Measurements from ENCODE around the gene REEP3. TPM values are rescaled to one million over a fixed set of nuclear protein-coding genes. Genes with fewer than 3 reads are reported as not detected.
"Not testable (repeated sequence)": the region's sequence is repeated elsewhere in the genome, so short reads cannot be mapped to it uniquely, and the experiment has no call there.

The REEP3 gene
- 5.6 TPM for polyA plus RNA-seq

- Mint-ChIP-seq H3K4me3 (peak within 1 kb of the TSS; percentile 89 to 95 (median 92)), H3K27me3 (no peaks in the 10 kb centered on the region), H3K36me3 (no peaks in the 10 kb centered on the region), H3K4me1 (peaks cover 26 to 39% (median 32%) of the 10 kb centered on the region in 3 donors), H3K27ac (peak within 1 kb of the TSS; percentile 90 to 93 (median 91)), H3K9me3 (no peaks in the 10 kb centered on the region)
Measured at GRCh38 chr10:63520500-63521415, at the start of gene REEP3. Gene REEP3, plus strand, starts transcription at chr10:63521401. Its CDS starts 145 bp downstream, at chr10:63521546.

- Mint-ChIP-seq H3K27ac (no peak overlapping the region), H3K4me1 (peaks cover 5 to 34% (median 20%) of the 10 kb centered on the region in 3 donors), H3K4me3 (no peak overlapping the region), H3K36me3 (peaks cover 1% of the 10 kb centered on the region), H3K27me3 (no peaks in the 10 kb centered on the region), H3K9me3 (no peaks in the 10 kb centered on the region)
Measured at GRCh38 chr10:63474488-63474887, 46.7 kb upstream of the REEP3 start.

- no peak overlapping the region for H3K27ac Mint-ChIP-seq
- no peaks in the 10 kb centered on the region for H3K27me3 Mint-ChIP-seq
- peaks cover 1% of the 10 kb centered on the region for H3K36me3 Mint-ChIP-seq
- H3K4me1 Mint-ChIP-seq, result peaks cover 11 to 28% (median 16%) of the 10 kb centered on the region in 3 donors
- H3K9me3 Mint-ChIP-seq, result no peaks in the 10 kb centered on the region
- no peak overlapping the region for H3K4me3 Mint-ChIP-seq
Measured at GRCh38 chr10:63477927-63478326, 43.3 kb upstream of the REEP3 start.

GRCh38 chr10:63478564-63478963 lies 42.6 kb upstream of the REEP3 start:
- Mint-ChIP-seq H3K27ac (no peak overlapping the region), H3K36me3 (peaks cover 1% of the 10 kb centered on the region), H3K4me1 (peaks cover 11 to 28% (median 19%) of the 10 kb centered on the region in 3 donors), H3K4me3 (peak overlapping the region in 1 of 4 donors; percentile 11), H3K9me3 (no peaks in the 10 kb centered on the region), H3K27me3 (no peaks in the 10 kb centered on the region)

- H3K4me1 Mint-ChIP-seq, result peaks cover 9 to 23% (median 22%) of the 10 kb centered on the region in 3 donors
- no peaks in the 10 kb centered on the region for H3K27me3 Mint-ChIP-seq
- H3K36me3 Mint-ChIP-seq, result no peaks in the 10 kb centered on the region
- H3K27ac Mint-ChIP-seq, result no peak overlapping the region
- H3K4me3 Mint-ChIP-seq, result no peak overlapping the region
- no peaks in the 10 kb centered on the region for H3K9me3 Mint-ChIP-seq
Measured at GRCh38 chr10:63480237-63480636, 41.0 kb upstream of the REEP3 start.

- H3K4me1 Mint-ChIP-seq, result peaks cover 7 to 22% (median 18%) of the 10 kb centered on the region in 3 donors
- H3K36me3 Mint-ChIP-seq, result no peaks in the 10 kb centered on the region
- no peak overlapping the region for H3K27ac Mint-ChIP-seq
- no peaks in the 10 kb centered on the region for H3K27me3 Mint-ChIP-seq
- no peaks in the 10 kb centered on the region for H3K9me3 Mint-ChIP-seq
- peak overlapping the region in 1 of 4 donors; percentile 2 for H3K4me3 Mint-ChIP-seq
Measured at GRCh38 chr10:63481815-63482421, 39.3 kb upstream of the REEP3 start.

GRCh38 chr10:63483983-63484382 lies 37.2 kb upstream of the REEP3 start:
- H3K27me3 Mint-ChIP-seq, result no peaks in the 10 kb centered on the region
- no peaks in the 10 kb centered on the region for H3K36me3 Mint-ChIP-seq

GRCh38 chr10:63487990-63488389 lies 33.2 kb upstream of the REEP3 start:
- no peaks in the 10 kb centered on the region for H3K9me3 Mint-ChIP-seq
- H3K4me1 Mint-ChIP-seq, result peaks cover 9 to 13% (median 12%) of the 10 kb centered on the region in 3 donors
- H3K27me3 Mint-ChIP-seq, result no peaks in the 10 kb centered on the region
- H3K4me3 Mint-ChIP-seq, result peak overlapping the region in 1 of 4 donors; percentile 19
- peaks cover 6% of the 10 kb centered on the region for H3K36me3 Mint-ChIP-seq
- H3K27ac Mint-ChIP-seq, result peak overlapping the region in 1 of 3 donors; percentile 25

More at GRCh38 chr10:63483983-63484382, 37.2 kb upstream of the REEP3 start:
- Mint-ChIP-seq H3K9me3 (no peaks in the 10 kb centered on the region), H3K27ac (no peak overlapping the region), H3K4me3 (no peak overlapping the region), H3K4me1 (peaks cover 10 to 13% (median 11%) of the 10 kb centered on the region in 3 donors)

GRCh38 chr10:63489838-63490237 lies 31.4 kb upstream of the REEP3 start:
- no peaks in the 10 kb centered on the region for H3K9me3 Mint-ChIP-seq
- H3K4me1 Mint-ChIP-seq, result peaks cover 8 to 13% (median 12%) of the 10 kb centered on the region in 3 donors
- H3K36me3 Mint-ChIP-seq, result peaks cover 7% of the 10 kb centered on the region
- no peaks in the 10 kb centered on the region for H3K27me3 Mint-ChIP-seq
- H3K27ac Mint-ChIP-seq, result peak overlapping the region in 1 of 3 donors; percentile 62
- H3K4me3 Mint-ChIP-seq, result no peak overlapping the region

- peaks cover 11% of the 10 kb centered on the region for H3K36me3 Mint-ChIP-seq
- H3K27me3 Mint-ChIP-seq, result no peaks in the 10 kb centered on the region
- H3K27ac Mint-ChIP-seq, result no peak overlapping the region
- no peaks in the 10 kb centered on the region for H3K9me3 Mint-ChIP-seq
- peaks cover 11 to 17% (median 13%) of the 10 kb centered on the region in 3 donors for H3K4me1 Mint-ChIP-seq
- H3K4me3 Mint-ChIP-seq, result peak overlapping the region in 1 of 4 donors; percentile 37
Measured at GRCh38 chr10:63491588-63492316, 29.4 kb upstream of the REEP3 start.

- Mint-ChIP-seq H3K36me3 (peaks cover 13% of the 10 kb centered on the region), H3K4me1 (peaks cover 13 to 22% (median 16%) of the 10 kb centered on the region in 3 donors)
- H3K9me3 Mint-ChIP-seq, H3K27me3 Mint-ChIP-seq, H3K27ac Mint-ChIP-seq, H3K4me3 Mint-ChIP-seq: not testable (repeated sequence)
Measured at GRCh38 chr10:63492317-63492690, 28.9 kb upstream of the REEP3 start.

GRCh38 chr10:63493004-63493403 lies 28.2 kb upstream of the REEP3 start:
- Mint-ChIP-seq H3K4me1 (peaks cover 17 to 22% (median 18%) of the 10 kb centered on the region in 3 donors), H3K4me3 (no peak overlapping the region), H3K27ac (no peak overlapping the region), H3K9me3 (no peaks in the 10 kb centered on the region), H3K27me3 (no peaks in the 10 kb centered on the region), H3K36me3 (peaks cover 13% of the 10 kb centered on the region)

GRCh38 chr10:63494951-63495350 lies 26.2 kb upstream of the REEP3 start:
- Mint-ChIP-seq H3K4me1 (peaks cover 18 to 22% (median 21%) of the 10 kb centered on the region in 3 donors), H3K36me3 (peaks cover 12% of the 10 kb centered on the region), H3K27me3 (no peaks in the 10 kb centered on the region), H3K27ac (no peak overlapping the region), H3K4me3 (no peak overlapping the region), H3K9me3 (no peaks in the 10 kb centered on the region)

GRCh38 chr10:63496561-63496960 lies 24.6 kb upstream of the REEP3 start:
- H3K27me3 Mint-ChIP-seq, result no peaks in the 10 kb centered on the region
- H3K36me3 Mint-ChIP-seq, result peaks cover 14% of the 10 kb centered on the region
- H3K4me1 Mint-ChIP-seq, result peaks cover 14 to 20% (median 19%) of the 10 kb centered on the region in 3 donors
- H3K27ac Mint-ChIP-seq, result no peak overlapping the region
- H3K9me3 Mint-ChIP-seq, result no peaks in the 10 kb centered on the region
- no peak overlapping the region for H3K4me3 Mint-ChIP-seq

GRCh38 chr10:63497321-63497720 lies 23.9 kb upstream of the REEP3 start:
- Mint-ChIP-seq H3K27ac (no peak overlapping the region), H3K27me3 (no peaks in the 10 kb centered on the region), H3K4me3 (no peak overlapping the region), H3K9me3 (no peaks in the 10 kb centered on the region), H3K36me3 (peaks cover 14% of the 10 kb centered on the region), H3K4me1 (peaks cover 13 to 19% (median 14%) of the 10 kb centered on the region in 3 donors)

Measured in IgD-negative memory B cell (primary cell).